ENCODE data around the gene NKAIN1.

GRCh38 chr1:31189696-31190674 lies 49.7 kb downstream of the NKAIN1 start:
- TF ChIP-seq ZNF248 (tag by site-specific recombination; IDR thresholded peaks at IDR 0.05): no peak
- TF ChIP-seq ZBTB1 (tag by site-specific recombination; IDR thresholded peaks at IDR 0.05): no peak
- TF ChIP-seq CTCF (tag by site-specific recombination; IDR thresholded peaks at IDR 0.05): no peak
- TF ChIP-seq ZNF561 (tag by site-specific recombination; IDR thresholded peaks at IDR 0.05; ENCODE audit: borderline replicate concordance): no peak
- no peak for TF ChIP-seq ZNF558 (tag by site-specific recombination; IDR thresholded peaks at IDR 0.05)
- no peak for TF ChIP-seq ZEB2 (tag by site-specific recombination; IDR thresholded peaks at IDR 0.05)
- no peak for TF ChIP-seq GFI1B (tag by site-specific recombination; IDR thresholded peaks at IDR 0.05)
- no peak for TF ChIP-seq TCF7L2 (IDR thresholded peaks at IDR 0.05; ENCODE audit: borderline replicate concordance, low read depth, low read length)
- no peak for TF ChIP-seq ZNF24 (tag by site-specific recombination; IDR thresholded peaks at IDR 0.05)

Measured in HEK293 (cell line).